Testis (tissue), 3 donors: Measurements from ENCODE around the gene PROCR. TPM values are rescaled to one million over a fixed set of nuclear protein-coding genes. Genes with fewer than 3 reads are reported as not detected.

Experiments used
- DNase-seq: peaks from one replicate; pipeline ENCODE4 v3.0.0-alpha.2; 2019
- H3K27ac ChIP-seq, 2 donors: fragments of 200-600 bp; sonication (generic); one replicate each; pipeline ENCODE4 v1.5.1; 2019
- H3K27me3 ChIP-seq: fragments of 200-600 bp; sonication (generic); one replicate; pipeline ENCODE4 v1.5.1; 2019
- H3K36me3 ChIP-seq: fragments of 200-600 bp; sonication (generic); one replicate; pipeline ENCODE4 v1.5.1; 2017; ENCODE audit warnings: low read depth; ENCODE audit errors: missing control alignments
- H3K4me1 ChIP-seq: fragments of 200-600 bp; sonication (generic); one replicate; pipeline ENCODE4 v1.5.1; 2019
- H3K4me3 ChIP-seq, 2 donors: fragments of 200-600 bp; sonication (generic); one replicate each; pipeline ENCODE4 v1.5.1; 2017 to 2019
- H3K9me3 ChIP-seq: fragments of 200-600 bp; sonication (generic); one replicate; pipeline ENCODE4 v1.5.1; 2017
- POLR2A ChIP-seq: fragments of 450-650 bp; IDR thresholded peaks from one replicate; pipeline ENCODE4 v1.6.1; 2017; ENCODE audit warnings: antibody characterized with exemption, mild to moderate bottlenecking, moderate library complexity
- WGBS, 2 donors: methylation state at CpG; one replicate each; pipeline ENCODE4 v1.1.5; 2018; 5-methylcytosine and 5-hydroxymethylcytosine counted together
- intact Hi-C: fragments of 100-400 bp; cut with DNase I; formaldehyde crosslinking; loops from one replicate; pipeline ENCODE4 v1.15.1; 2023; ENCODE audit warnings: low total_unique reads
- polyA plus RNA-seq: library from polyadenylated mRNA; stranded (reverse); fragments of 350-450 nt; fragmentation: Illumina TruSeq; extraction: RNeasy Lipid Tissue Mini Kit (QIAGEN cat#74804); gene quantifications from one replicate; pipeline ENCODE4 v1.2.3, GENCODE V29; 2014; ENCODE audit warnings: low read depth, low replicate concordance; ENCODE audit not compliant: insufficient read depth
- total RNA-seq, 2 donors: library from RNA; depleted of rRNA; stranded (reverse); fragments of >200 nt; gene quantifications; one replicate each; pipeline ENCODE4 v1.2.3, GENCODE V29; 2016
- TF ChIP-seq, protein P1 (sequence below), 3 experiments: fragments of 450-650 bp in 2 of 3; fragments of 200-600 bp in 1 of 3; sonication (generic) in 1 of 3; IDR thresholded peaks; one replicate each; pipeline ENCODE4 v1.5.1; 2016 to 2019; ENCODE audit warnings: antibody characterized with exemption in 3 of 3, mild to moderate bottlenecking in 2 of 3, moderate library complexity in 1 of 3

PROCR gene
- total and polyA plus RNA-seq, 3 donors from 2014 or later: 7.2 to 23.6 (median 8.2) TPM

DNA sequence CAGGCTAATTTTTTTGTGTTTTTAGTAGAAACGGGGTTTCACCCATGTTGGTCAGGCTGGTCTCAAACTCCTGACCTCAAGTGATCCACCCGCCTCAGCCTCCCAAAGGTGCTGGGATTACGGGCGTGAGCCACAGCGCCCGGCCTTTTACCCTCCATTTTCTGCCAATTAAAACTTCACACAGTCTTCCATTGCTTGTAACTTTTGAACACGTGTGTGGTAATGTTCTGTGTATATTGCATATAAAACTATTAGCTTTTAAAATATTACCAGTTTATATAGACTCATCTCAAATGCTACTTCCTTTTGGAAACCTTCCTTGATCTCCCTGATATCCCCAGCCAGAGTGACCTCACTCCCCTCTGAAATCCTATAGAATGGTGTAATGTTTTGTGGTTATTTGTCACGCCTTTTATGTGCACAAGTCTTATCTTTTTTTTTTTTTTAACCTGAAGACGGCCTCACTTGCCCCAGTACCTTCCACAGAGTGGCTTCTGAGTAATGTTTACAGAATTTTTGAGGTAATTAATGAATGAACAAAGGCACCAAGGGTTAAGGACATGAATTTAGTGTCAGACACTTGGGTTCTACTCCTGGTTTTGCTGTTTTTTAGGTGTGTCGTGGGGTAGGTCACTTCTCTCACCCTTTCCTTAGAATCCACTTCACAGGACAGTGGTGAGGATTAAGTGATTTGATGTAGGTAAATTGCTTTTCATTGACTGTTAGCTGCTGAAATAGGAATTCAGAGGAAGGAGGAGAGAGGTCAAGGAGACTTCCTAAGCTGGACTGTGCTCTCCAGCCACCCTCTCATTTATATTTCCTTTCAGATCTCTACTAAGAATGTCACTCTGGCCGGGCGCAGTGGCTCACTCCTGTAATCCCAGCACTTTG is 43.4 kb downstream of the PROCR start:
- Histone ChIP-seq H3K4me3 (no peak overlapping the region), H3K36me3 (no peaks in the 10 kb centered on the region), H3K27ac (no peak overlapping the region), H3K9me3 (no peaks in the 10 kb centered on the region), H3K4me1 (no peaks in the 10 kb centered on the region), H3K27me3 (no peaks in the 10 kb centered on the region)
- TF ChIP-seq, protein P1, sequence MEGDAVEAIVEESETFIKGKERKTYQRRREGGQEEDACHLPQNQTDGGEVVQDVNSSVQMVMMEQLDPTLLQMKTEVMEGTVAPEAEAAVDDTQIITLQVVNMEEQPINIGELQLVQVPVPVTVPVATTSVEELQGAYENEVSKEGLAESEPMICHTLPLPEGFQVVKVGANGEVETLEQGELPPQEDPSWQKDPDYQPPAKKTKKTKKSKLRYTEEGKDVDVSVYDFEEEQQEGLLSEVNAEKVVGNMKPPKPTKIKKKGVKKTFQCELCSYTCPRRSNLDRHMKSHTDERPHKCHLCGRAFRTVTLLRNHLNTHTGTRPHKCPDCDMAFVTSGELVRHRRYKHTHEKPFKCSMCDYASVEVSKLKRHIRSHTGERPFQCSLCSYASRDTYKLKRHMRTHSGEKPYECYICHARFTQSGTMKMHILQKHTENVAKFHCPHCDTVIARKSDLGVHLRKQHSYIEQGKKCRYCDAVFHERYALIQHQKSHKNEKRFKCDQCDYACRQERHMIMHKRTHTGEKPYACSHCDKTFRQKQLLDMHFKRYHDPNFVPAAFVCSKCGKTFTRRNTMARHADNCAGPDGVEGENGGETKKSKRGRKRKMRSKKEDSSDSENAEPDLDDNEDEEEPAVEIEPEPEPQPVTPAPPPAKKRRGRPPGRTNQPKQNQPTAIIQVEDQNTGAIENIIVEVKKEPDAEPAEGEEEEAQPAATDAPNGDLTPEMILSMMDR (IDR thresholded peaks at IDR 0.05): no peak
- no peak for TF ChIP-seq POLR2A
- intact Hi-C loops: no loop called here
- DNase-seq: no peak
- 95 to 97% methylated on average over 12 of the region's 12 CpGs for WGBS, 2 donors

DNA sequence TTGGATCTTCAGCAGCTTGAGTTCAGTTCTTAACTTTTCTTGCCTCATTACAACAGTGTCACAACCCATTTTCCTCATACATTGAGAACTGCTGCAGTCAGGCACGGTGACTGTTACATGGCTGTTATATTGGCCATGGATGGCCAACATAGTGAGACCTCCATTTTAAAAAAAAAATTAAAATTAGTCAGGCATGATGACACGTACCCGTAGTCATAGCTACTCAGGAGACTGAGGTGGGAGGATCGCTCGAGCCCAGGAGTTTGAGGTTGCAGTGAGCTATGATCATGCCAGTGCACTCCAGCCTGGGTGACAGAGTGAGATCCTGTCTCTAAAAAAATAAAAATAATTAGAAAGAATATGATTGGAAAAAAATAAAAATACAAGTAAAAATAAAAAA is 44.7 kb downstream of the PROCR start:
- DNase-seq: no peak
- Histone ChIP-seq H3K9me3 (no peaks in the 10 kb centered on the region), H3K4me3 (no peak overlapping the region), H3K27me3 (no peaks in the 10 kb centered on the region), H3K27ac (no peak overlapping the region), H3K4me1 (no peaks in the 10 kb centered on the region), H3K36me3 (no peaks in the 10 kb centered on the region)
- intact Hi-C loops: no loop called here
- 92 to 94% methylated on average over 5 of the region's 5 CpGs for WGBS, 2 donors
- TF ChIP-seq, protein P1 (IDR thresholded peaks at IDR 0.05): no peak
- TF ChIP-seq POLR2A: no peak

DNA sequence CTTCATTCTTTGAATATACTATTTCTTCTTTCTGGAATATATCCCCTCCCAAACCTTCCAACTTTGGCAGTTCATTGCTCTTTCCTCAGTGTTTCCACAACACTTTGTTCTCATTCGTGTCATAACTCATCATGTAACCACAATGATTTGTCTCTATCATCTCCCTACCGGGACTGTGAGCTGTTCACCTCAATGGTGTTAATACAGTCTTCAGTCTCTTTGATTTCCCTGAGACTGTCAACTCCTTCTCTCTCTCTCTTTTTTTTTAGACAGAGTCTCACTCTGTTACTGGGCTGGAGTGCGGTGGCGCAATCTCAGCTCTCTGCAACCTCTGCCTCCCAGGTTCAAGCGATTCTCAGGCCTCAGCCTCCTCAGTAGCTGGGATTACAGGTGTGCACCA is 52.1 kb downstream of the PROCR start:
- Histone ChIP-seq H3K27me3 (no peaks in the 10 kb centered on the region), H3K36me3 (no peaks in the 10 kb centered on the region), H3K4me1 (no peaks in the 10 kb centered on the region), H3K9me3 (no peaks in the 10 kb centered on the region), H3K4me3 (no peak overlapping the region), H3K27ac (no peak overlapping the region)
- 94 to 95% methylated on average over 5 of the region's 5 CpGs for WGBS, 2 donors
- DNase-seq: no peak
- TF ChIP-seq POLR2A: no peak
- intact Hi-C loops: no loop called here

DNA sequence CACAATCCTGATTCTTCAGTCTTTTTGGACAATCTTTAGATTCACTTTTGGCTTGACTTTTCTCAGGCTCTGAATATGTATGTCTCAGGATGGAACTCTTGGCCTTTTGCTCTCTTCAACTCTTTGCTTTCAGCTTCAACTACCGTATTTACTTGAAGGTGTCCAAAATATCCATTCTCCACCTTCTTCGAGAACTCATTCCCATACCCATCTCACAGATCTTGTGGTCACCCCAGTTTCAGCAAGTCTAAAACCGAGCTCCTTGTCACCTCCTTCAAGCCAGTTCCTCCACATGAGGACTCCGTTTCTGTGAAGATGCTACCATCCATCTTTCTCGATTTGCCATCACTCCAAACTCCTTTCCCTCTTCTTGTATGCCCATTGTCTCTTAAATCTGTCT is 52.7 kb downstream of the PROCR start:
- H3K27me3 ChIP-seq: no peaks in the 10 kb centered on the region
- no peak overlapping the region for H3K27ac ChIP-seq
- no peaks in the 10 kb centered on the region for H3K9me3 ChIP-seq
- intact Hi-C loops: no loop called here
- no peaks in the 10 kb centered on the region for H3K36me3 ChIP-seq
- no peaks in the 10 kb centered on the region for H3K4me1 ChIP-seq
- no peak overlapping the region for H3K4me3 ChIP-seq
- no peak for TF ChIP-seq POLR2A
- TF ChIP-seq, protein P1 (IDR thresholded peaks at IDR 0.05): no peak
- 92 to 93% methylated on average over 5 of the region's 5 CpGs for WGBS, 2 donors
- DNase-seq: no peak

DNA sequence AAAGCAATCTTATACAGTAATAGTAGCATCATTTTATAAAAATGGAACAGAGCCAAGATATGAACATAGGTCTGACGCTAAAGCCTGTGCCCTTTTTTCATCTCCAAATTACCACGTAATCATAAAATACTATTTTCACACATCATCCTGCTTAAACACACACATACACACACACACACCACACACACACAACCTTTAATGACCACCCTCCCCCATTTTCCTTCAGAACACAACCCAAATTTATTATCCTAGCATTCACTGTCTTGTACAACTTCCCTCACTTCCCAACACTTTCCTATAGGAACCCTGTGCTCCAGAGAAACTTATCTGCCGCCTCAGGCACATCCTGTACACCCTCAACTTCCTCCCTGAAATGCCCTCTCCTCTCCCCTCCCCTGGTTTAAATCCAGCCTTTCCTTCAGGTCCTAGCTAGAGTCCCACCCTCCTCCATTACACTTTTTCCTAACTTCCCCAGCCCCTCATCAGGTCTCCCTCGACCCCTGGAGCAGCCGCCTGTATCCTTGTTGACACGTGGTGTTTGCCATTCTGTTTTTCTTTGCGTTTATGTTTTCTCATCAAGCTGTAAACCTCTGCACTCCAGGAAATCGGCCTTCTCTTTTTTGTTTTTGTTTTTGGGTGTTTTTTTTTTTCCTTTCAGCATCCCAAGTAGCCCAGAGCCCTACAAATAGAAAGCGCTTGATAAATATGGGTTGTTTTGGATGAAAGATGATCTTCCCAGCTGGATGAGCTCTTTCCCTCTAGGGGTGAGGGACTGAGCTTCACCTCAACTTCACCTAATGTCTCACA is 53.6 kb downstream of the PROCR start:
- intact Hi-C loops: no loop called here
- no peaks in the 10 kb centered on the region for H3K36me3 ChIP-seq
- no peak for DNase-seq
- WGBS, 2 donors: 38 to 39% methylated on average over 9 of the region's 9 CpGs
- H3K27me3 ChIP-seq: no peaks in the 10 kb centered on the region
- H3K27ac ChIP-seq: no peak overlapping the region
- no peaks in the 10 kb centered on the region for H3K9me3 ChIP-seq
- TF ChIP-seq, protein P1 (IDR thresholded peaks at IDR 0.05): no peak
- H3K4me1 ChIP-seq: no peaks in the 10 kb centered on the region
- no peak overlapping the region for H3K4me3 ChIP-seq
